Retinal pigment epithelial cell (primary cell): Measurements from ENCODE around the gene FMN2.

ENCODE experiments used
- DNase-seq: peaks from one replicate; pipeline ENCODE4 v3.0.0-alpha.2; 2010; ENCODE audit warnings: low read depth
- H3K4me3 ChIP-seq: 2 replicates; pipeline ENCODE4 v1.5.1; 2011; ENCODE audit warnings: mild to moderate bottlenecking, low read length, control low read depth, moderate library complexity
- TF ChIP-seq, protein P1 (sequence below): conservative IDR thresholded peaks from 2 replicates; pipeline ENCODE4 v1.5.1; 2011; ENCODE audit warnings: low read depth, low read length, control low read depth, inconsistent platforms

The FMN2 gene

DNA sequence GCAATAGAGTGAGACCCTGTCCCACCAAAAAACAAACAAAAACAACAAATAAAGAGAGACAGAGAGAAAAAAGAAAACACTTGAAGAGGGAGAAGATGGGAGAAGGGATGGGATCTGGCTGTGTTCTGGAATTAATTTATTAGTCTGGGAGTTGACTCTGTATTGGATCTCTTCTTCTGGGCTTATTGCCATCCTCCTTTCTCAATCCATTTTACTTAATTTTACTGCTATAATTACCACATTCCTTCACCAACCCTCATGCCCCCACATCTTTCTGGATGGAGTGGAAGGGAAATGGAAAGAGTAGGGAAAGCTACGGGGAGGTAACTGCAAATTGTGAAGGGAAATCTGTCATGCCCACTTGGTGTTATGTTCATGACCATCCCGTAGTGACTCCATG lies 42.9 kb downstream of the FMN2 start:
- no peak for DNase-seq
- TF ChIP-seq, protein P1, sequence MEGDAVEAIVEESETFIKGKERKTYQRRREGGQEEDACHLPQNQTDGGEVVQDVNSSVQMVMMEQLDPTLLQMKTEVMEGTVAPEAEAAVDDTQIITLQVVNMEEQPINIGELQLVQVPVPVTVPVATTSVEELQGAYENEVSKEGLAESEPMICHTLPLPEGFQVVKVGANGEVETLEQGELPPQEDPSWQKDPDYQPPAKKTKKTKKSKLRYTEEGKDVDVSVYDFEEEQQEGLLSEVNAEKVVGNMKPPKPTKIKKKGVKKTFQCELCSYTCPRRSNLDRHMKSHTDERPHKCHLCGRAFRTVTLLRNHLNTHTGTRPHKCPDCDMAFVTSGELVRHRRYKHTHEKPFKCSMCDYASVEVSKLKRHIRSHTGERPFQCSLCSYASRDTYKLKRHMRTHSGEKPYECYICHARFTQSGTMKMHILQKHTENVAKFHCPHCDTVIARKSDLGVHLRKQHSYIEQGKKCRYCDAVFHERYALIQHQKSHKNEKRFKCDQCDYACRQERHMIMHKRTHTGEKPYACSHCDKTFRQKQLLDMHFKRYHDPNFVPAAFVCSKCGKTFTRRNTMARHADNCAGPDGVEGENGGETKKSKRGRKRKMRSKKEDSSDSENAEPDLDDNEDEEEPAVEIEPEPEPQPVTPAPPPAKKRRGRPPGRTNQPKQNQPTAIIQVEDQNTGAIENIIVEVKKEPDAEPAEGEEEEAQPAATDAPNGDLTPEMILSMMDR, result no peak
- no peak overlapping the region for H3K4me3 ChIP-seq

DNA sequence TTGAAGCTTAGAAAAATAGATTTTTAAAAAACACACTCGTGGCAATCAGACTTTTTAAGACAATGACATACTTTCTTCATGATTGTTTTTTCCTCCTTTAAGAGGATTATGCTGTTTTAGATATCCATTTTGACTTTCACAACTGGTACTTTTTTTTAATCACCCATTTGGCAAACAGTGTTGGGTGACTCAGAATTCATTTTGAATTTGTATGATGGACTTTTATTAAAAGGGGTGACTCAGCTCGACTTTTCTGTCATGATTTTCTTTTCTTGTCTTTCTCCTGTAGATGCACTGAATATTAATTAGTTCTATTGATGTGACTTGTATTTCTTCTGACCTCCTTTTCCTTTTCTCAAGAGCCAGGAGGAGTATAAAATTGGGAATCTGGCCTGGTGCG lies 44.7 kb downstream of the FMN2 start:
- DNase-seq, result peak; percentile 87
- H3K4me3 ChIP-seq, result no peak overlapping the region
- TF ChIP-seq, protein P1, result no peak

DNA sequence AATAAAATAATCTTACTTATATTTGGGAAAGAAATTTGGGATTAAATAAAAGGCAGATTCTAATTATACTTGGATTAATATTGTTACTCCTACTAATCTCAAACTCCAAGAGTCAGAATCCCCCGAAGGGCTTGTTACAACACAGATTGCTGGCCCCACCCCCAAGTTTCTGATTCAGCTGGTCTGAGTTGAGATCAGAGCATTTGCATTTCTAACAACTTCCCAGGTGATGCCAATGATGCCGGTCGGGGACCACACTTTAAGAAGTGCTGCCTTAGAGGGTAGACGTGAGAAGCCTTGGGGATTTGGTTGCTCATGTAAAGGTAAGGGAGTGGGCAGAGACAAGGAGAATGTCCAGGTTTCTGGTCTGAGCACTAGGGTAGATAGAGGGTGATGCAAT lies 47.2 kb downstream of the FMN2 start:
- DNase-seq, result no peak
- TF ChIP-seq, protein P1, result no peak
- no peak overlapping the region for H3K4me3 ChIP-seq

DNA sequence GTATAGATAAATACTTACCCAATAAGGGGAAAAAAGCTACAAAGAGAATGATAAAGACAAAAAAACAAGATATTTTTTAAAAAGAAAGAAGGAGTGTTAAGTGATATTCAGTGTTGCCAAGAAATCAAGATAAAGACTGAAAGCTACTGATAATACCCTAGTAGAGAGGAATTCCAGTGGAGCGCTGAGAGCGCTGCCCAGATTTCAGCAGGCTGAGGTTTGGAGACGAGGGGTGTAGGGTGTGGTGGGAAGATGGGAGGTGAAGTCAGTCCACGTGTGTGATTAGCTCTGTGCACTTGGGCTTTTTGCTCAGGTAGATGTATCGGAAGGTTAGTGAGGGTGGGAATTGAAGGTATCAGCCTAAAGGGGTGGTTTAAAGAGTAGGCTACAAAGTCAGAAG lies 47.8 kb downstream of the FMN2 start:
- TF ChIP-seq, protein P1, result no peak
- DNase-seq, result no peak

DNA sequence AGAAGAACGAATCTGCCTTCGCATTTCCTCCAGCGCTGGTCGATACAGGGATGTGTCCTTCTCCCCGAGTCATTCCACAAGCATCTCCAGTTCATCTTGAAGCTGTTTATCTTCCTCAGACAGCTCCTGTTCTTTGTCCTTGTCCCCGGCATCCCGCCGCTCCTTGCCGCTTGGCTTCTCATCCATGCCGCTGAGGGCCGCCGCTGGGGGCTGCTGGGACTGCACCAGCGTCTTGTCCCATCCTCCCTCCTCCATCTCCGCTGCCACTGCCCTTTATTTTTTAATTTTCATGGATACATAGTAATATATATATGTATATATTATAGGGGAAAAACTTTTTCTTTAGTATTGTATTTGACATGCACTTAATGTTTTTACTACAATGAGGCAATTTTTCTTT lies 53.4 kb downstream of the FMN2 start:
- TF ChIP-seq, protein P1, result no peak
- DNase-seq, result no peak

More for the DNA sequence above, 47.8 kb downstream of the FMN2 start:
- H3K4me3 ChIP-seq, result no peak overlapping the region

DNA sequence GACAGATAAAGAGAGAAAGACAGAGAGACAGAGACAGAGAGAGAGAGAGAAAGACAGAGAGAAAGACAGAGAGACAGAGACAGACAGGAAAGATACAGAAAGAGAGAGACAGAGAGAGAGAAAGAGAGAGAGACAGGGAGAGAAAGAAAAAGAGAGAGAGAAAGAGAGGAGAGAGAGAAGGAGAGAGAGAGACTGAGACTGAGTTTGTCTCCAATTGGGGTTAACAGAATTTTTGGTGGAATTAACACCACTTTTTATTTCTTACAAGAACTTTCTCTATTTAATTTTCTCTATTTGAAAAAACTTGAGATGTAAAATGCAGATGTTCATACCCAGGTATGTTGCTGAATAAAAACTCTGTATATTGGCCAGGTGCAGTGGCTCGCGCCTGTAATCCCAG lies 56.6 kb downstream of the FMN2 start:
- no peak overlapping the region for H3K4me3 ChIP-seq
- TF ChIP-seq, protein P1, result no peak
- no peak for DNase-seq

More for the DNA sequence above, 53.4 kb downstream of the FMN2 start:
- H3K4me3 ChIP-seq, result no peak overlapping the region

DNA sequence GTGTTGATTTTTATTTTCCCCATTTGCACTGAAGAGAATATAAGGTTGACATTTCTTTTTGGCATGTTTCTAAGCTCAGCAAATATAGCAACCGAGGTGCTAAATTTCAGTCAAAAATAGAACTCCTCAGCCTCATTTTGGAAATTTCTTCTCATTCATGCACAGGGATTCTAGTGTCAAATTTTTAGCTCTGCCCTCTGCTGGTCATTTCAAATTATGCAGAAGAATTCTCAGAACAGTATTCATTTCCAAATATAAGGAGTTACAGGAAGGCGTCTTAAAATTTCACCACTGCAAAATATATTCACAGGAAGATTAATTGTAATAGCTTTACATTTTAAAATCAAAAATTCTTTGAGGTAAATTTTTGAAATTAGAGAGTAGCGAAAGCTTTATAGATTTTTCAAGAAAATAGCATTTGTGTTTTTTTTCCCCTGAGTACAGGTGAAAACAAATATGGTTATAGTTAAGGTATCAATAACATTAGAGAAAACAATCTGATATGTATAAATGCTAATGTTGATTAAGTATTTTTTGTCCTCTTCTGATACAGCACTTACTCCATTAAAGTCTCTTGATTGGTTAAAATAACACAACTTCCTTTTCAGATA lies 57.9 kb downstream of the FMN2 start:
- DNase-seq, result no peak
- TF ChIP-seq, protein P1, result peak; percentile 70

More for the DNA sequence above, 57.9 kb downstream of the FMN2 start:
- no peak overlapping the region for H3K4me3 ChIP-seq
